GM21786 (cell line): ENCODE results near the gene CDK18.

Source experiments
- ATAC-seq: cut with Tn5 transposase; IDR thresholded peaks from one replicate; pipeline ENCODE4 v1.9.1; 2021; ENCODE audit not compliant: unreplicated experiment

Gene CDK18

DNA sequence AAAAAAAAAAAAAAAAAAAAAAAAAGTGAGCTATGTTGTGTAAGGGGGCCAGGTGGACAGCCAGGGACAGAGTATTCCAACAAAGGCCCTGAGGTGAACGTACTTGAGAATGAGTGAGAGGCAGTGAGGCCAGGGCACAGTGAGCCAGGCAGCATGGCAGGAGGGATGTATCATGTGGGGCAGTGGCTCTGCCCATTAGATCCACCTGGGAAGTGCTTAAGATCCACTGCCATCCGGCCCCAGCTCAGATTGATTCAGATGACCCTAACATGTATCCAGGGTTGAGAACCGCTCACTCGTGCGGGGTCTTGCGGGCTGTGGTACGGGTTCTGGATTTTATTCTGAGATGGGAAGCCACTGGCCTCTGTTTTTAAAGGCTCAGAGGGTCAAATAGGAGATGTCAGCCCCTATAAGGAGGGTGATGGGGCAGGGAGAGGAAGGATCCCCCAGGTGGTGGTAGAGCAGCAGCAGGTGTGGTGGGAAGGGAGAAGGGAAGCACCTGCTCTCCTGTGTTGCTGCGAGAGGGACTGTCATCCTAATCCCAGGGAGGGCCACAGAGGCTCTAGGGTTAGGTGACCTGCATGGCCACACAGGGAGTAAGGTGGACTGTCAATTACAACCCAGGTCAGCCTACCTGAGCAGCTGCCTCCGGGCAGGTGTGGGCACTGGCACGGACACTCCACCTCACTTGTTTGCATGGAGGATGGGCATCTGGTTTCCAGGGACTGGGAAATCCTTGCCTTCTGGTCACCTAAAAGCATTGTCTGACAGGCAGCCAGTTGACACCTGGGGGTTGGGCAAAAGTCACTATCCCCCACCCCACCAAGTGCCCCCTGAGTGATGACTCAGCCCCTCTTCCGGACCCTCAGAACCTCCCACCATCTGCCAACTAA, 31.6 kb downstream of the CDK18 start:
- no peak for ATAC-seq

DNA sequence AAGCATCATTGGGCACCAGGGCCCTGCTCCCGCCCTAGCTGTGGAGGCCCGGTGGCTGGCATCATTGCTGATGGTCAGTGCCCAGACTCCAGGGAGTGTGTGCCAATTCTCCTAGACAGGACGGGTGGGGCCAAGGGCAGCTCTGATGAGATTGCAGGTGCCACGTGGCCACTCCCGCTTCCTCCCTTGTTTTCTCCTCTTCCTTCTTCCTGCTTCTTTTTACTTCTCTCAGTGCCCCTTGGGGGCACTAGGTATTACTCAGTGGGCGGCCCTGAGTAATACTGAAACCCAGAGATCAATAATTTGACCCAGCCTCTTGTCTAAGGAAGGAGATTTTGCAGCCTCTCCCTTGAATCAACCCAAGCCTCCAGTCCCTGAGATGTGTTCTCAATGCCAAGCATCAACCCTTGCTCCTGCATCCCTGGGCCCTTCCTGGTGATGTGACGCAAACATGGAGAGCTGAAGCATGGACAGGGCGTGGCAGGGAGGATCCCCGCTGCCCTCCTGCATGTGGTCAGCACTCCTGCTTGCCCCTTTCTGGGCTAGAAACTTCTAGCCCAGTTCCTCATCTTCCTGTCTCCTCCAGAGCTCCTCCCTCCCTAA, 32.4 kb downstream of the CDK18 start:
- ATAC-seq = no peak

DNA sequence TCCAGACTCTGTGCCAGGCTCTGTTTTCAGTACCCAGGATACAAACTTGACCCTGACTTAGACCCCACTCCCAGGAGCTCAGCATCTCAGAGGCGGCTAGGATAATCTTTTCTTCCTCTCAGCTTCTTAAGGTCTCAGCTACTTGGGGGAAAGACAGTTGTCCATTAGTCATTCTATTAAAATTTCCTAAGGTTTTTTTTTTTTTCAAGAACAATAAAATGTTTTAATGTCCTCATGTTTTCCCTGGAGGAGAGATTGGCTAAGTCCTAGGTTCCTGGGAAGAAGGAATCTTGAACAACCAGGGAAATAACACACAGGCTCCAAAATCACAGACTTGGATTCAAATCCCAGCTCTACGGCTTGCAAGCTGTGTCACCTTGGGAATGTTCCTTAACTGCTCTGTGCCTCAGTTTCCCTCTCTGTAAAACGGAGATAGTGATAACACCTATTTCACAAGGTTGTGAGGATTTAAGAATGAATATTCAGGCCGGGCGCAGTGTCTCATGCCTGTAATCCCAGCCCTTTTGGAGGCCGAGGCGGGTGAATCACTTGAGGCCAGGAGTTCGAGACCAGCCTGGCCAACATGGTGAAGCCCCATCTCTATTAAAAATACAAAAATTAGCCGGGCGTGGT, 33.0 kb downstream of the CDK18 start:
- no peak for ATAC-seq

DNA sequence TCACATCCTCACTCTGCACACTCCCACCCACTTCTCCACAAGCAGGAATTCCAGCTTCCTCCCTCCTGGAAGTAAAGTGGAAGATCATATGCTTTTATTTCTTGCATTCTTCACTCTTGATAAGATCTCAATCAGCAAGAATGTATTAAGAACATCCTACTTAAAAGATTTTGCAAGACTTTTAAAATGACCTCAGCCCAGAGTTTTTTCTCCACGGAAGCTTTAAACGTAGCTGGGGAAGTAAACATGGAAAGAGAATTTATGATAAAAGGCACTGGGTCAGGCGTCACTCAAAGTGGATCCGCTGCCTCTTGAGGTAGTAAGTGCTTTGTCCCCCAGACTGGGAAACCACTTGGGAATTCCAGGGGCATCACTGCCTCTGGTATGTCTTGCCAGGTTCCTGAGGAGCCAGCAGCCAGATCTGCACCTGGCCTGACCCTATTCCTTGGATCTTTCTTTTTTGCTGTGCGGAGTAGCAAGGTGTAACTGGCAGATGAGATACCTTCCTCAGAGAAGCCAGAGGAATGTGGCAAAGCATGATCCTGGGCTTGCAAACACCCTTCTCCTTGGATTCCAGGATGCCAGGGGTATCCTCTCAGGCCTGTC, 33.9 kb downstream of the CDK18 start:
- no peak for ATAC-seq

DNA sequence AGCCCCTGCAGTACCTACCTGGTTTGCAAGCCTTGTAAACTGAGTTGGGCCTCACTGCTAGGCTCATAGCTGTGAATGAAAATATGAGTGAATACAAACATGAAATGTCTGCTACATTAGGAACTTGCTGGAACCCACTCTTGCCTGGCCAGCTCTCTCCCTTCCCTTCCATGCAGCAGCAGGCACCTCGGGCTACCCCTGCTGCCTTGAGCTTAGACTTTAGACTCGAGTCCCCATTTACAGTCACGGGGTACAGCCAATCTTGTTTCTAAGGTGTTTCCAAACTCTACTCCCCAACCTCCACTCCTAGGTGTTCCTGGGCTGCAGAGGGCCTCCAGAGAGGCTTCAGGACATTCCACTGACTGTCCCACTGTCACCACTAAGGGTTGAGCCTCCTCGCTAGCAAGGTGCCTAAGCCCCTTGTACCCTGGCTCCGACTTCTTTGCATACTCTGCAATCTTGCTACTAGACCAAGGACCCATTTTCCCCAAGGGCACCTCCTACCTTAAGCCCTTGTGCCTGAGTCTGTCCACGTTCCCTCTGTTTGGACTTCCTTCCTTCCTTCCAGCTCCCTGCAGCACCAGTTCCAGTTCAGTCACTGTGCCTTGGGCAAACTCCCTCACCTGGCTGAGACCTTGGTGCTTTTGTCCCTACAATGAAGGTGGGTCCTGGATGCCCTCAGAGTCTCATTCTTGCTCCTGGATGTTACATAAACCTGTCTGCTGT, 36.9 kb downstream of the CDK18 start:
- no peak for ATAC-seq

DNA sequence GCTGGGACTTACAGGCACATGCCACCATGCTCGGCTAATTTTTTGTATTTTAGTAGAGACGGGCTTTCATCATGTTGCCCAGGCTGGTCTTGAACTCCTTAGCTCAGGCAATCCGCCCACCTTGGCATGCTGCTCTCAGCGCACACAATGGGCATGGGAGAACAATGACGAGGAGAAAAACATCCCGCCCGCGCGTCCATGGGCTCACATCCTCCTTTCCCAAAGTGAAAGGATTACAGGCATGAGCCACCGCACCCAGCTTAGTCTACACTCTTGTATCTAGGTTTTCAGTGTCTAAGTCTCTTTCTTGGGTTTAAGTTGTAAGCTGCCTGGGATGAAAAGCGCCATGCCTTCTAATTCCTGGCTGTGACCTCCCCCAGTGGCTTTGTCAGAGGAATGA, 37.9 kb downstream of the CDK18 start:
- no peak for ATAC-seq

DNA sequence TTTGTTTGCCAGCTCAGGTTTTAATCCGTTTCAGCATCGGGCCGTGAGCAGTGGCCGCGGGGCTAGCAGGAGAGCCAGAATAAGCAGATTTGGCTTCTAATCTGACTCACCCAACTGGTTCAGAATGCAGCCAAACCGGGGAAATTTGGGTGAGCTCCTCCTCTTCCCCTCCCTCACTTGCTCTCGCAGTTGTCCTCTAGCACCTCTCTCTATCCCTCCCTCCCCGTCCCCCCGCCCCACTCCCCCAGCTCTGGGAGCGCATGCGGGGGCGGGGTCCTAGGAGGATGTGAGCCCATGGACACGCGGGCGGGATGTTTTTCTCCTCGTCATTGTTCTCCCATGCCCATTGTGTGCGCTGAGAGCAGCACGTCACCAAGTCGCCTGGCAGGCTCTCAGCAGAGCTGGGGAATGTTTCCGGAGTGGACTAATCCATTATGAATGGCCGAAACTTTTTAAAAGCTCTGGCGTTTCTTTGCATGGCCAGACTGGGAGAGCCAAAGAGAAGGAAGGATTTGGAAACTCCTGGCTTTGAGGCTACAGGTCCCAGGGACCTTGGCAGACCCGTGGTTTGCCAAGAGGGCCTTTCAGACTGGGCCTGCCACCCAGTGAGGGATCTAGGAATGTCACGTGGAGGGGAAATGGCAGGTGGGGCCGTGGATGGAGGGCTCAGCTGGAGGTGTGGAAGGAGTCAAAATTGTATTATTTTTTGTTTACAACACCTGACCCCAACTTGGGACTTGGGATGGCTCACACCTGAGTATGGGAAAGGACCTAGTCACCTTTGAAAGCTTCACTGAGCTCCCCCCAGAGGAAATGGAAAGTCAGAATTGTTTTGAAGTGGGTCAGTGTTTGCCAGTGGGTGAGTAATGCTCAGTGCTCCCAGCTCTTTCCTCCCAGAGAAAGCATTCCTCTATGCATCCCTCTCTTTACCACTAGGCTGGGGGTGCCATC, 39.2 kb downstream of the CDK18 start:
- ATAC-seq = no peak

DNA sequence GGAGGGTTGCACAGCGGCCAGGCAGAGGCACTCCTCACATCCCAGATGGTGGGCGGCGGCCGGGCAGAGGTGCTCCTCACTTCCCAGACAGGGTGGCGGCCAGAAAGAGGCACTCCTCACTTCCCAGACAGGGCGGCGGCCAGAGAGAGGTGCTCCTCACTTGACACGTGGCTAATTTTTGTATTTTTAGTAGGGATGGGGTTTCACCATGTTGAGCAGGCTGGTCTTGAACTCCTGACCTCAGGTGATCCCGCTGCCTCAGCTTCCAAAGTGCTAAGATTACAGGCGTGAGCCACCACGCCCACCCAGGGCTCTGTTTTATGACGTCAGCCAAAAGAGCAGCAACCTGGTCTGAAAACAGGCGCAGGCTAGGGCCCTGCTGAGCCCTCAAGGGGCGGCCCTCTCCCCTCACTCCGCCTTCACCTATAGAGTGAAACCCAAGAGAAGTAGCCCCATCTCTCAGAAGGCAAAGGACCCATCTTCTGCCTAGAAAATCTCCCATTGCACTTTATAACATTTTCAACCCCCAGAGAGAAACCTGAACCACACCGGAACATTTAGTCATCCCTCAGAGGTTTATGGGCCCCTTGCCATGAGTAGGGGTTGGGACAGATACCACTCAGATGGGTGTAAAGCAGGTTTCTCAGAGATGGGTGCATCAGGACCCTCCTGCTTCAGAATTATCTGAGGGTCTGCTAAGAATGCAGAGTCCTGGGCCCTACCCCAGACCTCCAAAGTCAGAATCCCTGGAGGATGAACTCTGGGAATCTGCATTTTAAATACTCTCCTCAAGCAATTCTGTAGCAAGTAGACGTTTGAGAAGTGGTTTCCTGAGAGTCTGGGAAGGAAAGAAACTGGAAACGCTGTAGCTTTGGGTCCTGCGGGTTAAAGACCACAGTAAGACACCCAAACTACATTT, 40.8 kb downstream of the CDK18 start:
- no peak for ATAC-seq

DNA sequence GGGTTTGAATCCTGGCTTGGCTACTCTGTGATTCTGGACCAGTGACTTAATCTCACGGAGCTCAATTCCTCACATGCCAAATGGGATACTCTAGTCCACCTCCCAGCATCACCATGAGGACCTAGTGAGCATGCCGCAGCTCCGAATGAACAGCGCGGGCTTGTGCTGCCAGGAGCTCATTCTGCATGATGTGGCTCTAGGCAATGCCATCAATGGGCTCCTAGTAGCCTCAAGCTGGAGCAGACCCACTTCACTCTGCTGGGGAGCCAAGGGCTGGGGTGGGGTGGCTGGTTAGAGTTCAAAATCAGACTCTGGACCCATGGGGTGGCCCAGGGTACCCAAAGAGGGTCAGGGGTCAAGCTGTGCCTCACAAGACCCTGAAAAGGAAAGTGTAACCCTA, 41.5 kb downstream of the CDK18 start:
- ATAC-seq = no peak

DNA sequence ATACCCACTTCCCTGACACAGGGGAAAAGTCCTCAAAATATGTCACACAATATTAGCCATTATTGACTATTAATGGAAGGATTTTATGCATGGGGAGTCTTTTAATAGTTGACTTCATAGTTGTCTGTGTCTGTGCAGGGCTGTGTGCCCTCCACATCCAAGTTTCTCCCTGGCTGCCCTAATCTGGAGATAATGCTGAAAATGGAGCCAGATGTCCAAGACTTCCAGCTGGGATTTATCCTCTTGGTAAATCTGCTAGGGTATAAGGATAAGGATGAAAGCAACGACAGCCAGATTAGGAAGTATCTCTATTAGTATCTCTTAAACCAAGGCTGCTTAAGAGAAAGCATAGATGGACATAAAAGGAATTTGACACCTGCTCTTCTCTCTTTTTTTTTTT, 42.1 kb downstream of the CDK18 start:
- no peak for ATAC-seq

DNA sequence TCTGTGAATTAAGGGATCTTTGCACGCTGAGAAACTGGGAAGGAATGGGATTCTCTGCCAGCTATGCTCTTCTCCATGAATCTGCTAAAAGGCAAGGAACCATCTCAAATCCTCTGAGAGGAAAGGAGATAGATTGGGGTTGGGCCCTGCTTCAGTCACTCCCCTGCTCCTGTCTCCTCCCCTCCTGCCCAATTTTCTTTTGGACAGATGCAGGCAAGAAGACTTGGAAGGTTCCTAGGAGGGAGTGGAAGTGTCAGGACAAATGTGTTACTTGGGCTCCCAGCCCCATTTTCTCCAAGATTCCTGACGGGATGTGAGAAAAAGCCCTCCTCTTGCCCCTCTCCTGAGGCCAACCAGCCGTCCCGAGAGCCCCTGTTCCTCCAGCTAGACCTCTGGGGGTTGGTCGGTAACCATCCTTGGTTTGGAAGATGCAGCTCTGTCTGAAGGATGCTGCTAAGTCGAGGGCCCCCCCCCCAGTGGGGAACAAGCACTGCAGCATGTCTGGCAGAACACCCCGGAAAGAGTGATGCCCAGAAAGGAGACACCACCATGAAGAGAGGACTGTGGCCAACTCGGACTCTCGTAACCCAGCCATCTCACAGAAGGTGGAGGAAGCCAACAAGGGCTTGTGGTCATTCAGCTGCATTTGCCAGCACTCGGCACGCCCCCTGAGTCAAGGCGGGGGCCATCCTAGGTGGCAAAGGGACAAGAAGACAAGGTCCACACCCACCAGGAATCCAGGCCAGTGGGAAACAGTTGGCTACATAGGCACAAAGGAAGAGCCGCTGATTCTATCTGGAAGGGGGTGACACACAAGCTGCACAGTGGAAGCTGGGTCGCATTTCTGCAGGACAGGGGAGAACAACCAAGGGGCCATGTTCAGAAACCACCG, 43.7 kb downstream of the CDK18 start:
- ATAC-seq = no peak

DNA sequence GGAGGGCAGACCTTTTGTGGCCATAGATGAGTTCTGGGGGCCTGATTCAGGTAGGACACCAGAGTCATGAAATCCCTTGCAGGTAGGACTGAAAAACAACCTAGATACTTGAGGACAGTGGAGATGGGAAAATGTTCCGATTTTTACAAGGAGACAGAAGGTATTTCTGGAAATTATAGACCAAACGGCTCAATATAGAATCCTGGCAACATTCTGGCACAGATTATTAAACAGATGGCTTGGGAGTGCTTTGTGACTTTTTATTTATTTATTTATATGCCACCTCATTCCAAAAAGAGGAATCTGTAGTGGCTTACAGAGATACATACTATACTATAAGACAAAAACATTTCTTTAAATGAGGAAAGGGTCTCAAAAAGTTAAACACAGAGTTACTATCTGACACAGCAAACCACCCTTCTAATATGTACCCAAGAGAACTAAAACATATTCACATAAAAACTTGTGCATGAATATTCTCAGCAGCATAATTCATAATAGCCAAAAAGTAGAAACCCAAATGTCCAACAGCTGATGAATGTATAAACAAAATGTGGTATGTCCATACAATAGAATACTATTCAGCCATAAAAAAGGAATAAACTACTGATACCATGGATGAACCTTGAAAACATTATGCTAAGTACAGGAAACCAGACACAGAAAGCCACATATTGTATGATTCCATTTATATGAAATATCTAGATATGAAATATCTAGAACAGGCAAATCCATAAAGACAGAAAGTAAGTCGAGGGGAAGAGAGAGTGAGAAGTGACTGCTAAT, 49.8 kb downstream of the CDK18 start:
- no peak for ATAC-seq

DNA sequence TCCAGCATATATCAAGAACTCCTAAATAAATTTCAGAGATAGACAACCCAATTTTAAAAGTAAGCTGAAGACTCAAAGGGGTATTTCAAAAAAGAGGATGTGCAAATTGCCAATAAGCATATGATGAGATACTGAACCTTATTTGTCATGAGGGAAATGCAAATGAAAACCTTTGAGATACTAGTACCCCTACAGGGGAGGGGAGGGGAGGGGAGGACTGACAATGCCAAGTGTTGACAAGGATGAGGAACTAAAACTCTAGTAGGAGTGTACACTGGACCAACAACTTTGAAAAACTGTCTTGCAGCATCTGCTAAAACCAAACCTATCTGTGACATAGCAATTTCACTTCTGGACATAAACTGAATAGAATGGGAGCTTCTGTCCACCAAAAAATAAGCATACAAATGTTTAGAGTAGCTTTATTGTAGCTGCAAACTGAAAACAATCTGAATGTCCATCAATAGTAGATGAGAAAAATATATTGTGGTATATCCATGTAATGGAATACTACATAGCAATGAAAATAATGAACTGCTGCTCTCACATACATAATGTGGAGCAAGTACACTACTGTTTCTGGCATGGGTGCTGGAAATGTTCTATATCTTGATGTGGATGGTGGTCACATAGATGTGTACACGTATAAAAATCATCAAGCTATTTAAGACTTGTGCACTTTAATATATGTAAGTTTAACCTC, 57.2 kb downstream of the CDK18 start:
- ATAC-seq = no peak

DNA sequence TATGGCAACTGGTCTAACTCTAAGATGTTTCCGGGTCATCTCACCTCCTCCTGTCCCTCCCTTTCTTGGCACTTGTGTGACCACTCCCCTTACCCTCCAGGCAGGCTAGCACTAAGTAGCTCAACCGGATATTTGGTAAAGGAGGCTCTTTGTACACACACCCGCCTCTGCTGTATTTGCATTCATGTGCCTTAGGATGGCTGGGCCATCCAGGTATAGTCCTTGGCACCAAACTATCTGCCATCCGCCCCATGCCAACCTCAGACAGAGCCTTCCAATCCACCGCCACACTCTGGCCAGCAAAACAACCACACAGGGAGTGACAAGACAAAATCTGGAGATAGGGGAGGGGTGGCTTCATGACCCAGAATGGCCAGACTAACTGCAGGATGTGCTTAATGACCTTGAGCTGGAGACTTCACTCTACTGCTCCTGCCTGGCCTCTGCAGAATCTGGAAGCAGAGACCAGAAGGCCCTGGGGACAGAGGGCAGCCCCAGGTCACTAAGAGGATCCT, 59.5 kb downstream of the CDK18 start:
- ATAC-seq = no peak

DNA sequence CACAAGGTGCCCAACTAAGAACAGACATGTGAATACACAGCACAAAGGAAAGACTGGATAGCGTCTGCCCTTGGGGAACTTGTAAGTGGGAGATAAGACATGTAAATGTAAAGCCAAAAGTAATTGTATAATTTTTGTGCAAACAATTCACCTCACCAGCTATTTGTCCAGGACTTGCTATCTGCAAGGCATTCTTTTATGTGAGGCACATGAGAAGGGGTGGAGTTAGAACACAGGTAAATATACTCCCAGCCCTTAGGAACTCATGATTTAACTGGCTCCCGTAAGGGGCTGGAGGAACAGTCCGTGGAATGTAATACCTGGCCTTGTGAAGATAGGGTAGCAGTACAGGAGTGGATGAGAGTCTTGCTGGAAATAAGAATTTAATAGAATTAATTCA, 61.3 kb downstream of the CDK18 start:
- no peak for ATAC-seq

DNA sequence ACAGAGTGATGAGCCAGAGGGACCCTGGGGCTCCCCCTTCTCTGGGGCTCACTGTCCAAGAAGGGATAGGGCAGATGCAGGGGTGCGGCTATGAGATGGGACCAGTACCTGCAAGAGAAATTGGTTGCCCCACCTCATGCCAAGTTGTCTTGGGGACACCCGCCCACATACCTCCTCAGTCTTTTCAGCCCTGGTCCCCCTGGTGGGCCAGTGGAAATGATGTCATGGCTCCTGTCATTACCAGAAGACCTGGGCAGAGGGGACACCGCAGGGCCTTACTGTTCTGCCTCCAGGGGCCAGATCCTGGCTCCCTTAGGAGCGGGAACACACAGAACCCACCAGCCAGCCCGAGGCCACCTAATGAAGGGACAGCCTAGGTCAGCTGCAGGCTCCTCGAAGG, 63.2 kb downstream of the CDK18 start:
- no peak for ATAC-seq
